Vagina (tissue), 2 donors: ENCODE measurements around the gene FOXP4.

Experiments used
- CTCF ChIP-seq, 3 experiments: fragments of 450-650 bp in 2 of 3; fragments of 200-600 bp in 1 of 3; sonication (generic) in 1 of 3; IDR thresholded peaks; one replicate each; pipeline ENCODE4 v1.5.1; 2017 to 2019; ENCODE audit warnings: antibody characterized with exemption in 3 of 3, mild to moderate bottlenecking in 2 of 3, moderate library complexity in 2 of 3
- POLR2A ChIP-seq, 2 donors: fragments of 450-650 bp; IDR thresholded peaks; one replicate each; pipeline ENCODE4 v1.6.1; 2017; ENCODE audit warnings: antibody characterized with exemption in 2 of 2, mild to moderate bottlenecking in 2 of 2, moderate library complexity in 2 of 2
- POLR2AphosphoS5 ChIP-seq, 2 donors: sonication (generic); formaldehyde crosslinking; IDR thresholded peaks; one replicate each; pipeline ENCODE4 v1.9.0; 2017; ENCODE audit warnings: antibody characterized with exemption in 2 of 2, mild to moderate bottlenecking in 2 of 2, low read depth in 1 of 2; ENCODE audit not compliant: insufficient read depth in 1 of 2

- no peak for TF ChIP-seq CTCF (IDR thresholded peaks at IDR 0.05)
- TF ChIP-seq POLR2A (IDR thresholded peaks at IDR 0.05), result no peak
- TF ChIP-seq POLR2AphosphoS5 (IDR thresholded peaks at IDR 0.05; ENCODE audit: insufficient read depth in 1 of 2, low read depth in 1 of 2), result no peak
Observed at GRCh38 chr6:41548841-41549642, 2.9 kb downstream of the FOXP4 start.
